ELF-1 (cell line): ENCODE data around the gene HERC5.

Experiments used
- DNase-seq: peaks from one replicate; pipeline ENCODE4 v3.0.0-alpha.2; 2016; ENCODE audit warnings: low read depth, low spot score

The HERC5 gene

DNA sequence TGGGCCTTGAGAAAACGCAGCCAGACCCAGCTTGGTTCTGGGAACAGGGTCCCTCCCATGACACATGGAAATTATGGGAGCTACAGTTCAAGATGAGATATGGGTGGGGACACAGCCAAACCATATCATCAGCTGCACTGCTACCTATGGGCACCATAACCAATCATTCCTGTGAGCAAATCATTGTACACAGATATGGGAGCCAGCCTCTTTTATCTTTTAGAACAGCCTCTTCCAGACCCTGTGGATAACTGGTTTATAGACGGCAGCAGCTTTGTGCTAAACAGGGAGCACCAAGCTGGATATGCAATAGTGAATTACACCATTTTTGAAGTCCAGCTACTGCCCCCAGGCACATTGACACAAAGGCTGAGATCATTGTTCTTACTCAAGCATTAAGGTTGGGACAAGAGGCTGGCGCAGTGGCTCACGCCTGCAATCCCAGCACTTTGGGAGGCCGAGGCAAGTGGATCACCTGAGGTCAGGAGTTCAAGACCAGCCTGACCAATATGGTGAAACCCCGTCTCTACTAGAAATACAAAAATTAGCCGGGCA lies 8.6 kb upstream of the HERC5 start:
- DNase-seq, result peak; percentile 46

DNA sequence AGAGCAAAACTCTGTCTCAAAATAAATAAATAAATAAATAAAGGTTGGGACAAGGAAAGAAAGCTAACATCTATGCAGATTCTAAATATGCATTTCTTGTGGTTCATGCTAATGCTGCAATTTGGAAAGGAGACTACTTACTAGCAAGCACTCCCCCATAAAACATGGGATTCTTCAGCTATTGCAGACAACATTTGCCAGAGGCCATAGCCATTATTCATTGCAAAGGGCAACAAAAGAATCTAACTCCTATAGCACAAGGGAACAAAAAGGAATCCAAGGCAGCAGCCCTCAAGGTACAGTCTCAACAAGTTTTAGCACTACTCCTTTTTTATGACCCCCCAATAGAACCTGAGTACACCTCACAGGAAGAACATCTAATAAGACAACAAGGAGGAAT lies 8.0 kb upstream of the HERC5 start:
- DNase-seq, result peak; percentile 51

GRCh38 chr4:88449290-88449689 lies 7.6 kb upstream of the HERC5 start:
- DNase-seq, result peak; percentile 42

DNA sequence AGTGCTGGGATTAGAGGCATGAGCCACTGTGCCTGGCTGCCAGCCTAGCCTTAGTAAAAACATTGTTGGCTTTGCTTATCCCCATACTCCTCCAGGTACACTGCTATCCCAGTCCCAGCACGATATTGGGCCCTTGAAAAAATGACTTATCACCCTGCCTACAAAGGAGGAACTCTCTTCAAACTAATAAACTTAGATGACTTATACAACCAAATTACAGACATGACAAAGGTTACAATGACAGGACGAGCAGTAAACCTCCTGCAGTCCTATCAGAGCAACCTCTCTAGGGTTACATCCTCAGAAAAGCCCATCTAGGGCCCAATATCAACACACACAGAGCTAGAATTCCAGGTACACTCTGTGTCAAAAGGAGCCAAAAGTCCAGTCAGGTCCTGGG lies 5.7 kb upstream of the HERC5 start:
- no peak for DNase-seq

GRCh38 chr4:88452912-88453311 lies 4.0 kb upstream of the HERC5 start:
- DNase-seq, result no peak

DNA sequence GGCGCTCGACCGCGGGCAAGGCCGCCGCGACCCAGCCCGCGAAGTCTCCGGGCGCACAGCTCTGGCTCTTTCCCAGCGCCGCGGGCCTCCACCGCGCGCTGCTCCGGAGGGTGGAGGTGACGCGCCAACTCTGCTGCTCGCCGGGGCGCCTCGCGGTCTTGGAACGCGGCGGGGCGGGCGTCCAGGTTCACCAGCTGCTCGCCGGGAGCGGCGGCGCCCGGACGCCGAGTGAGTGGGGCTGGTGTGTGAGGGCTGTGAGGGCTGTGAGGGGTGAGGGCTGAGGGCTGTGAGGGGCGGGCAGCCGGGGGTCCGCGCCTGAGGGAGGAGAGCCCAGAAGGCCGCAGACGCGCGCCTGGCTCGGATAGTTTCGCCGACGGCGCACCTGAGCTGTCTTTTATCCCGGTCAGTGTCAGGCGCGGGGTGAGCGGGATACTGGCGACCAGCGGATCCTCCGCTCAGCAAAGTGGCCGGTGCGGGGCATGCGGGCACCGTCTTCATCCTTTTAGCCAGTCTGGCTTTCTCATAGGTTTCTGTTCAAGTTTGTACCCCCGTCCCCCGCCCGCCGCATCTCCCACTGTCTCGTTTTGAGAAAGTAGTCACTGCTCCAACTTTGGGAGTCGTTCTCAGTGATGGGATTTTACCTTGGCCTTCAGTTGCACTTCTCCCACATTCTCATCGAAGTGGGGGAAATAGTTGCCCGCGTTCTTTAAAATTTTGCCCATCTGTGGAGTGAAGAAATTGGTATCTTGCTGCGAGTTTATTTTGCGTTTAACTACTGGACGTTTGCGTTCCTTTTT lies 586 bp downstream of the HERC5 start:
- no peak for DNase-seq

DNA sequence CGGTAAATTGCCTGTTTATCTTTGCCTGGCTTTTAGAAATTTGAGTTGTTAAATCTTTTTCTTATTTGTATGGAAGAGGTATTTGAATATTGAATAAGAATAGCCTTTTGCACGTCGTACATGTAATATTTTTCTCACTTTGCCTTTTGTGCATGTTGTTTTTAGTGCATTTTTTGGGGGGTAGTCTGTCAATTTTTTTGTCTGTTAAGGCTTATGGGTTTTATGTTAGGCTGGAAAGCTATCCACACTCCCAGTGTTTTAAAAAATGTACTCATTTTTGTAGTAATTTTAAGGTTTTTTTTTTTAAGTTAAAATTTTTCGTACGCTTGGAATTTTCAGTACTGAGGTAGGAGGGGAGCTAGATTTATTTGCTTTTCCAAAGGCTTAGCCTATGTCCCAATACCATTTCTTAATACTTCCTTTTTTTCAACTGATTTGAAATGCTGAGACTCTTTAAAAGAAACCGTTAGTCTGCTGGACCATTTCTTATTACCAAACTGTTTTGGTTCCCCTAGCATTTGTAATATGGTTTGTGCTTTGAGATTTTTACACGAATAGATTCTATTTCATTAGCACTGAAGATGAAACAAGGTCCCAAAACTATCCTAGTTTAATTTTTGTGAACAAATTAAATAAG lies 1.3 kb downstream of the HERC5 start:
- DNase-seq, result no peak

GRCh38 chr4:88465653-88466192 lies 8.8 kb downstream of the HERC5 start:
- no peak for DNase-seq

- no peak for DNase-seq
Observed at GRCh38 chr4:88467392-88467791, 10.5 kb downstream of the HERC5 start.

- no peak for DNase-seq
Observed at GRCh38 chr4:88477229-88477860, 20.4 kb downstream of the HERC5 start.

- DNase-seq, result no peak
Observed at GRCh38 chr4:88478247-88478646, 21.3 kb downstream of the HERC5 start.

DNA sequence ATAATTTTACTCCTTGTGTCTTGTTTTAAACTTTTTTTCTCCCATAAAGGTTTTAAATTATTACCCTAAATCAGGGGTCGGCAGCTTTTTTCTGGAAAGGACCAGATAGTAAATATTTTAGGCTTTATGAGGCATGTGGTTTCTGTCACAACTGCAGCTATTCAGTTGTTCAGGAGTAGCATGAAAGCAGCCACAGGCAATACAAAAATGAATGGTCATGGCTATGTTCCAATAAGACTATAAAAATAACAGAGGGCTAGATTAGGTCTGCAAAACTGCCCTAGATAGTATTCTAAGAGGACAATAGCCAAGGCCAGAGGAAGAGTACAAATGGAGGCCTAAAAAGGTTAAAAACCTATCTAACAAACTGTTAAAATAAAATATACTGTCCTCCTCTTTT lies 24.6 kb downstream of the HERC5 start:
- no peak for DNase-seq

DNA sequence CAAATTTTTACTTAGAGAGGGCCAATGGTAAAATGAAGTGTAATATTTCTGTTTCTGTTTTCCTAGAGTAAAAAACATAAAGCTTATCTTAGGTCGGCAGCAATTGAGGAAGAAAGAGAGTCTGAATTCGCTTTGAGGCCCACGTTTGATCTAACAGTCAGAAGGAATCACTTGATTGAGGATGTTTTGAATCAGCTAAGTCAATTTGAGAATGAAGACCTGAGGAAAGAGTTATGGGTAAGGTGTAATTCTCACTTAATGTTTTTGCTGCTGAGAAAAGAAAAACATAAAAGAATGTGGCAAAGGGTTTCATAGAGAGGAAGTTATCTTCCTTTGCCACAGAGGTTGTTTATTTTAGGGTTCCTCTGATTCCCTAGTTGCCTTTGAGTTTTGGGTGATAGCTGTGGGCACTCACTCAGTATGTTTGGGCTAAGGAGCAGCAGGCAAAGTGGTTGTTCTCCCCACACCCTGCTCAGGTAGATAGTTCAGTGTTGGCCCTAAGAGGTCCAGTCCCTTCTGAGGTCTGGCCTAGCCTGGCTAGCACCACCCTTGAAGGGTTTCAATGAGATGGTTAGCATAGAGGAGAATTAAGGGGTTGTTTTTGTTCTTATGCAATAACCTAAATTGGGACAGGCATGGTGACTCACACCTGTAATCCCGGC lies 32.3 kb downstream of the HERC5 start:
- no peak for DNase-seq

DNA sequence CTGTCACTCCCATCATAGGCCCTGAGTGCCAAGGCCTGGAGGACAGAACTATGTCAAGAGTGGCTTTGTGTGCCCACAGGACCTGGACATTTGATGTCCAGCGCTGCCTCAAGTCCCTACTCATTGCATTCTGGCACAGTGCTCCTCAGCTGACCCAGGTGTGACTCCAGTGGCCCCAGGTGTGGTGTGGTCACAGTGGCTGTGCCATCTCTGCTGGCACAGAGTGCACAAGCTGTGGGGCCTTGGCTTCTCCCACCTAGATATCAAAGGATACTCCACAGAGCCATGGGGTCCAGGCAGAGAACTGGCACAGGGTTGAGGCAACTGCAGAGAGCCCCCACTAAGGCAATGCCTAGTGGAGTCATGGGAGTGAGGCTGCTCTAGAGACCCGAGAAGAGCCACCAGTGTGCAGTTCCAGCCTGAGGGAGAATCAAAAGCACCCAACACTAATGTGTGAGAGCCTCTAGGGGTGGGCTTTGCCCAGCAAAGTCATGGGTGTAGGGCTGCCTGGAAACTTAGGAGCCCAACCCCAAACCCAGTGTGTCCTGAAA lies 41.0 kb downstream of the HERC5 start:
- DNase-seq, result no peak

DNA sequence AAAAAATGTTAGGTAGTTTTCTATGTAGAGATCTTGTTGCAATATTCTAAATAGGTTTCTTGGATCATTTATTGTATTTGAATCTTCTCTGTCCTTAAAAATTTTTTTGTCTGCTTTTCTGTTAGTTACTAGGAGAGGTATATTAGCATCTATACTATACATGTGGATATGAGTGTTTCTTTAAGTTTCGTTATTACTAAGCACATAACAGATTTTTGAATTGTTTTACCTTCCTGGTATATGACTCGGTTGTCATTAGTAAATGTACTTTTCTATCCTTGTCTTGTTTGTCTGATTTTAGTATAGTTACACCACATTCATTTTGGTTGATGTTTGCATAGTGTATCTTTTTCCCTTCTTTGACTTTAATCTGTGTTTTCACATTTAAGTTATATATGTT lies 46.4 kb downstream of the HERC5 start:
- no peak for DNase-seq

DNA sequence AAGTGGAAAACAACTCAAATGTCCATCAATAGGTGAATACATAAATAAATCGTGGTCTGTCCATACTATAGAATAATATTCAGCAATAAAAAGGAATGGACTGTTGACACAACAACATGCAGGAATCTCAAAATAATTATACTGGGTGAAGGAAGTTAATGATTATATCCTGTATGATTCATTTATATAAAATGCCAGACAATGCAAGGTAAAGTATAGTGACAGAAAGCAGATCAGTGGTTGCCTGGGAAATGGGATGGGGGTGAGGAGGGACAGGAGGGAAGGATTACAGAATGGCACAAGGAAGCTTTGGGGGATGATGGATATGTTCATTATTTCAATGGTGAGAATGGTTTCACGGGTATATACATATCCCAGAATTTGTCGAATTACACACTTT lies 54.3 kb downstream of the HERC5 start:
- DNase-seq, result no peak

- DNase-seq, result no peak
Observed at GRCh38 chr4:88514557-88515511, 57.9 kb downstream of the HERC5 start.

- DNase-seq, result no peak
Observed at GRCh38 chr4:88516746-88517145, 59.8 kb downstream of the HERC5 start.

- DNase-seq, result no peak
Observed at GRCh38 chr4:88517825-88518224, 60.9 kb downstream of the HERC5 start.

DNA sequence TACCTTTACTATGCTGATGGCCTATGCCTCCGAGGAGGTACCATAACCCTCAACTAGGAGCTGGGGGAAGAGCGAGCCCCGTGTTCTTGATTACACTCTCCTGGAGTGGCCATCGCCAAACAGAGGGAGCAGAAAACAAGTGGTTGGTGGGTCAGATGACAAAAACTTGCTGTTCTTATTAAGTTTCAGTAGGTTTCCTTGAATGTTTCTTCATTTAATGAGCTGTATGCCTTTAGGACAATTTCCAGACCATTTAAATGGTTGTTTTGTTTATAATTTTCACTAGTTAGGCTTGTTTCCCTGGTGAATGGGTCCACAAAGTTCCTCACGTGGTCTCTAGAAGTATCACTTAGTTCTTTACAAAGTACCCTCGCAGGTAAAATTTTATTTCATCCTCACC lies 62.0 kb downstream of the HERC5 start:
- DNase-seq, result no peak
